HEK293 (cell line): ENCODE measurements around the gene GGTA1.

Experiments used
- FEZF1 ChIP-seq: fragments of 450-650 bp; formaldehyde crosslinking; IDR thresholded peaks from 2 replicates; pipeline ENCODE4 v1.5.1; 2016; ENCODE audit warnings: missing biosample characterization, missing genetic modification characterization
- GLIS1 ChIP-seq: fragments of 450-650 bp; formaldehyde crosslinking; IDR thresholded peaks from 2 replicates; pipeline ENCODE4 v1.5.1; 2016; ENCODE audit warnings: missing biosample characterization, missing genetic modification characterization
- IKZF3 ChIP-seq: fragments of 450-650 bp; IDR thresholded peaks from 2 replicates; pipeline ENCODE4 v1.5.0; 2018; ENCODE audit warnings: missing biosample characterization, mild to moderate bottlenecking, missing genetic modification characterization, moderate library complexity
- INSM2 ChIP-seq: fragments of 450-650 bp; formaldehyde crosslinking; IDR thresholded peaks from 2 replicates; pipeline ENCODE4 v1.5.1; 2016; ENCODE audit warnings: missing biosample characterization, missing genetic modification characterization
- MYNN ChIP-seq: fragments of 450-650 bp; formaldehyde crosslinking; IDR thresholded peaks from 2 replicates; pipeline ENCODE4 v1.5.1; 2016; ENCODE audit warnings: missing biosample characterization, missing genetic modification characterization, borderline replicate concordance
- MZF1 ChIP-seq: fragments of 450-650 bp; formaldehyde crosslinking; IDR thresholded peaks from 2 replicates; pipeline ENCODE4 v1.5.1; 2017; ENCODE audit warnings: missing biosample characterization, missing genetic modification characterization, borderline replicate concordance
- OSR2 ChIP-seq: fragments of 450-650 bp; formaldehyde crosslinking; IDR thresholded peaks from 2 replicates; pipeline ENCODE4 v1.5.1; 2016; ENCODE audit warnings: missing biosample characterization, missing genetic modification characterization
- PRDM1 ChIP-seq: fragments of 450-650 bp; formaldehyde crosslinking; IDR thresholded peaks from 2 replicates; pipeline ENCODE4; 2016; ENCODE audit warnings: missing biosample characterization, missing genetic modification characterization
- SCRT1 ChIP-seq: fragments of 450-650 bp; formaldehyde crosslinking; IDR thresholded peaks from 2 replicates; pipeline ENCODE4 v1.5.1; 2016; ENCODE audit warnings: missing biosample characterization, missing genetic modification characterization, borderline replicate concordance
- SP3 ChIP-seq: fragments of 450-650 bp; formaldehyde crosslinking; IDR thresholded peaks from 2 replicates; pipeline ENCODE4 v1.5.1; 2016; ENCODE audit warnings: missing biosample characterization, missing genetic modification characterization
- TCF7L2 ChIP-seq: IDR thresholded peaks from 2 replicates; pipeline ENCODE4 v1.6.1; 2011; ENCODE audit warnings: low read depth, mild to moderate bottlenecking, inconsistent platforms, low read length, moderate library complexity, borderline replicate concordance
- WT1 ChIP-seq: fragments of 450-650 bp; formaldehyde crosslinking; IDR thresholded peaks from 2 replicates; pipeline ENCODE4 v1.5.1; 2016; ENCODE audit warnings: missing biosample characterization, missing genetic modification characterization
- YY1 ChIP-seq: fragments of 450-650 bp; formaldehyde crosslinking; IDR thresholded peaks from 2 replicates; pipeline ENCODE4 v1.5.1; 2018; ENCODE audit warnings: missing biosample characterization, missing genetic modification characterization
- ZBTB17 ChIP-seq: fragments of 450-650 bp; formaldehyde crosslinking; IDR thresholded peaks from 2 replicates; pipeline ENCODE4 v1.5.1; 2016; ENCODE audit warnings: missing biosample characterization, missing genetic modification characterization
- ZBTB44 ChIP-seq: fragments of 450-650 bp; IDR thresholded peaks from 2 replicates; pipeline ENCODE4 v1.5.1; 2018; ENCODE audit warnings: missing biosample characterization, mild to moderate bottlenecking, missing genetic modification characterization
- ZIC2 ChIP-seq: fragments of 450-650 bp; formaldehyde crosslinking; IDR thresholded peaks from 2 replicates; pipeline ENCODE4 v1.5.1; 2016; ENCODE audit warnings: missing biosample characterization, missing genetic modification characterization
- ZNF112 ChIP-seq: fragments of 450-650 bp; formaldehyde crosslinking; IDR thresholded peaks from 2 replicates; pipeline ENCODE4 v1.5.0; 2017; ENCODE audit warnings: missing biosample characterization, missing genetic modification characterization
- ZNF133 ChIP-seq: fragments of 450-650 bp; formaldehyde crosslinking; IDR thresholded peaks from 2 replicates; pipeline ENCODE4 v1.5.1; 2016; ENCODE audit warnings: missing biosample characterization, missing genetic modification characterization
- ZNF138 ChIP-seq: fragments of 450-650 bp; formaldehyde crosslinking; IDR thresholded peaks from 2 replicates; pipeline ENCODE4 v1.5.1; 2016; ENCODE audit warnings: missing biosample characterization, missing genetic modification characterization, borderline replicate concordance
- ZNF146 ChIP-seq: fragments of 450-650 bp; formaldehyde crosslinking; IDR thresholded peaks from 2 replicates; pipeline ENCODE4 v1.5.1; 2016; ENCODE audit warnings: missing biosample characterization, missing genetic modification characterization
- ZNF19 ChIP-seq: fragments of 450-650 bp; formaldehyde crosslinking; IDR thresholded peaks from 2 replicates; pipeline ENCODE4; 2016; ENCODE audit warnings: missing biosample characterization, missing genetic modification characterization, low read depth
- ZNF292 ChIP-seq: fragments of 450-650 bp; formaldehyde crosslinking; IDR thresholded peaks from 2 replicates; pipeline ENCODE4 v1.5.1; 2016; ENCODE audit warnings: low read depth, missing biosample characterization, missing genetic modification characterization, borderline replicate concordance
- ZNF311 ChIP-seq: fragments of 450-650 bp; formaldehyde crosslinking; IDR thresholded peaks from 2 replicates; pipeline ENCODE4 v1.5.1; 2017; ENCODE audit warnings: missing biosample characterization, missing genetic modification characterization, borderline replicate concordance
- ZNF350 ChIP-seq: fragments of 450-650 bp; formaldehyde crosslinking; IDR thresholded peaks from 2 replicates; pipeline ENCODE4 v1.5.0; 2017; ENCODE audit warnings: missing biosample characterization, mild to moderate bottlenecking, missing genetic modification characterization
- ZNF366 ChIP-seq: fragments of 450-650 bp; formaldehyde crosslinking; conservative IDR thresholded peaks from 2 replicates; pipeline ENCODE4 v1.5.1; 2016; ENCODE audit warnings: missing biosample characterization, missing genetic modification characterization
- ZNF37A ChIP-seq: fragments of 450-650 bp; IDR thresholded peaks from 2 replicates; pipeline ENCODE4 v1.5.1; 2018; ENCODE audit warnings: missing biosample characterization, missing genetic modification characterization
- ZNF398 ChIP-seq: fragments of 450-650 bp; formaldehyde crosslinking; IDR thresholded peaks from 2 replicates; pipeline ENCODE4 v1.5.1; 2017; ENCODE audit warnings: missing biosample characterization, missing genetic modification characterization
- ZNF416 ChIP-seq: fragments of 450-650 bp; formaldehyde crosslinking; IDR thresholded peaks from 2 replicates; pipeline ENCODE4 v1.5.1; 2016; ENCODE audit warnings: missing biosample characterization, missing genetic modification characterization
- ZNF529 ChIP-seq: fragments of 450-650 bp; formaldehyde crosslinking; IDR thresholded peaks from 2 replicates; pipeline ENCODE4 v1.5.1; 2017; ENCODE audit warnings: missing genetic modification characterization, missing biosample characterization; ENCODE audit not compliant: insufficient replicate concordance
- ZNF561 ChIP-seq: fragments of 450-650 bp; IDR thresholded peaks from 2 replicates; pipeline ENCODE4 v1.5.1; 2018; ENCODE audit warnings: missing biosample characterization, missing genetic modification characterization, borderline replicate concordance
- ZNF580 ChIP-seq: fragments of 450-650 bp; formaldehyde crosslinking; IDR thresholded peaks from 2 replicates; pipeline ENCODE4 v1.5.1; 2016; ENCODE audit warnings: missing biosample characterization, missing genetic modification characterization
- ZNF639 ChIP-seq: fragments of 450-650 bp; formaldehyde crosslinking; IDR thresholded peaks from 2 replicates; pipeline ENCODE4 v1.5.1; 2016; ENCODE audit warnings: missing biosample characterization, missing genetic modification characterization
- ZNF658 ChIP-seq: fragments of 450-650 bp; formaldehyde crosslinking; IDR thresholded peaks from 2 replicates; pipeline ENCODE4; 2016; ENCODE audit warnings: missing biosample characterization, missing genetic modification characterization
- ZNF677 ChIP-seq: fragments of 450-650 bp; IDR thresholded peaks from 2 replicates; pipeline ENCODE4 v1.5.0; 2018; ENCODE audit warnings: missing biosample characterization, mild to moderate bottlenecking, missing genetic modification characterization, moderate library complexity
- ZNF701 ChIP-seq: fragments of 450-650 bp; formaldehyde crosslinking; IDR thresholded peaks from 2 replicates; pipeline ENCODE4 v1.5.1; 2016; ENCODE audit warnings: missing biosample characterization, missing genetic modification characterization
- ZNF791 ChIP-seq: fragments of 450-650 bp; formaldehyde crosslinking; IDR thresholded peaks from 2 replicates; pipeline ENCODE4 v1.5.1; 2016; ENCODE audit warnings: missing biosample characterization, missing genetic modification characterization
- ZSCAN23 ChIP-seq: fragments of 450-650 bp; formaldehyde crosslinking; IDR thresholded peaks from 2 replicates; pipeline ENCODE4 v1.5.1; 2016; ENCODE audit warnings: missing biosample characterization, missing genetic modification characterization

Gene GGTA1

GRCh38 chr9:121450241-121450640 is 49.4 kb downstream of the GGTA1 start (continued):
- TF ChIP-seq ZNF398 (tag by site-specific recombination), result 0 out of 2 replicates have a peak, but pooled peaks have one; percentile 17
- TF ChIP-seq ZNF701, result no peak
- no peak for TF ChIP-seq INSM2
- TF ChIP-seq FEZF1 (tag by site-specific recombination), result peak; percentile 91
- TF ChIP-seq ZNF639, result no peak
- no peak for TF ChIP-seq ZNF311 (tag by site-specific recombination)
- TF ChIP-seq ZSCAN23 (tag by site-specific recombination), result no peak
- TF ChIP-seq ZNF561 (tag by site-specific recombination), result no peak
- TF ChIP-seq ZNF133 (tag by site-specific recombination), result no peak
- peak; percentile 40; the same call in 1 of the 2 replicates for TF ChIP-seq OSR2
- TF ChIP-seq ZNF366 (tag by site-specific recombination), result 0 out of 2 replicates have a peak, but pooled peaks have one; percentile 30
- TF ChIP-seq ZNF791 (tag by site-specific recombination), result no peak
- peak; percentile 49; the same call in 1 of the 2 replicates for TF ChIP-seq ZNF580 (tag by site-specific recombination)
- TF ChIP-seq ZNF37A (tag by site-specific recombination), result no peak
- TF ChIP-seq ZNF350 (tag by site-specific recombination), result no peak
- TF ChIP-seq PRDM1 (tag by site-specific recombination), result no peak
- no peak for TF ChIP-seq YY1
- TF ChIP-seq ZNF146 (tag by site-specific recombination), result no peak
- TF ChIP-seq MZF1 (tag by site-specific recombination), result no peak
- TF ChIP-seq ZNF19 (tag by site-specific recombination), result no peak
- TF ChIP-seq ZNF292 (tag by site-specific recombination), result no peak
- no peak for TF ChIP-seq ZNF112 (tag by site-specific recombination)
- TF ChIP-seq ZIC2 (tag by site-specific recombination), result 0 out of 2 replicates have a peak, but pooled peaks have one; percentile 25
- peak; percentile 93 for TF ChIP-seq ZBTB44
- no peak for TF ChIP-seq ZNF677 (tag by site-specific recombination)
- no peak for TF ChIP-seq ZNF138 (tag by site-specific recombination)
- TF ChIP-seq ZBTB17, result 0 out of 2 replicates have a peak, but pooled peaks have one; percentile 20
- TF ChIP-seq SP3 (tag by site-specific recombination), result no peak
- TF ChIP-seq MYNN (tag by site-specific recombination), result no peak
- TF ChIP-seq GLIS1, result peak; percentile 42
- TF ChIP-seq IKZF3, result no peak
- TF ChIP-seq WT1, result peak; percentile 97
- TF ChIP-seq TCF7L2, result peak; percentile 56; the same call in 1 of the 2 replicates
- TF ChIP-seq ZNF529 (tag by site-specific recombination), result no peak
- TF ChIP-seq SCRT1 (tag by site-specific recombination), result no peak
- TF ChIP-seq ZNF416 (tag by site-specific recombination), result no peak
- no peak for TF ChIP-seq ZNF658 (tag by site-specific recombination)
